H9 (cell line): Measurements from ENCODE around the gene GPR160. TPM values are rescaled to one million over a fixed set of nuclear protein-coding genes. Genes with fewer than 3 reads are reported as not detected.

ENCODE experiments used
- DNase-seq: peaks from one replicate; pipeline ENCODE4 v3.0.0-alpha.2; 2017
- H2AFZ ChIP-seq: one replicate; pipeline ENCODE4 v1.6.1; 2013; ENCODE audit warnings: mild to moderate bottlenecking, low read length, control low read depth, moderate library complexity
- H2AK5ac ChIP-seq: 2 replicates; pipeline ENCODE4 v1.6.1; 2013; ENCODE audit warnings: low read length, control low read depth, mixed read lengths; ENCODE audit not compliant: insufficient read length
- H2BK120ac ChIP-seq: one replicate; pipeline ENCODE4 v1.6.1; 2013; ENCODE audit warnings: low read depth, mild to moderate bottlenecking, low read length, control low read depth, inconsistent platforms; ENCODE audit not compliant: poor library complexity, severe bottlenecking
- H2BK12ac ChIP-seq: 2 replicates; pipeline ENCODE4 v1.6.1; 2013; ENCODE audit warnings: low read length, control low read depth, mixed read lengths, low read depth; ENCODE audit not compliant: insufficient read length
- H2BK15ac ChIP-seq: 2 replicates; pipeline ENCODE4 v1.6.1; 2013; ENCODE audit warnings: low read depth, low read length, control low read depth
- H2BK20ac ChIP-seq: one replicate; pipeline ENCODE4 v1.6.1; 2013; ENCODE audit warnings: low read depth, mild to moderate bottlenecking, low read length, control low read depth, inconsistent platforms; ENCODE audit not compliant: poor library complexity, severe bottlenecking
- H2BK5ac ChIP-seq: 2 replicates; pipeline ENCODE4 v1.6.1; 2013; ENCODE audit warnings: low read length, control low read depth, mixed read lengths; ENCODE audit not compliant: insufficient read length
- H3K14ac ChIP-seq: 2 replicates; pipeline ENCODE4 v1.6.1; 2013; ENCODE audit warnings: low read length, control low read depth; ENCODE audit not compliant: insufficient read depth
- H3K18ac ChIP-seq: 2 replicates; pipeline ENCODE4 v1.6.1; 2013; ENCODE audit warnings: low read depth, mild to moderate bottlenecking, mixed read lengths, low read length, control low read depth; ENCODE audit not compliant: insufficient read length
- H3K23ac ChIP-seq: 2 replicates; pipeline ENCODE4 v1.6.1; 2013; ENCODE audit warnings: low read length, control low read depth, mixed read lengths, low read depth; ENCODE audit not compliant: insufficient read length
- H3K23me2 ChIP-seq: 2 replicates; pipeline ENCODE4 v1.6.1; 2013; ENCODE audit warnings: low read depth, mild to moderate bottlenecking, mixed read lengths, low read length, control low read depth; ENCODE audit not compliant: insufficient read length, poor library complexity, severe bottlenecking
- H3K27ac ChIP-seq: 2 replicates; pipeline ENCODE4 v1.5.1; 2013; ENCODE audit warnings: low read length, control low read depth, mixed read lengths, low read depth; ENCODE audit not compliant: insufficient read length
- H3K27me3 ChIP-seq: 2 replicates; pipeline ENCODE4 v1.6.1; 2013; ENCODE audit warnings: low read length, control low read depth, inconsistent platforms; ENCODE audit not compliant: insufficient read depth
- H3K4ac ChIP-seq: 2 replicates; pipeline ENCODE4 v1.6.1; 2013; ENCODE audit warnings: low read depth, mild to moderate bottlenecking, control low read depth, inconsistent platforms, low read length, moderate library complexity
- H3K4me1 ChIP-seq: 2 replicates; pipeline ENCODE4 v1.6.1; 2013; ENCODE audit warnings: low read length, control low read depth, inconsistent platforms; ENCODE audit not compliant: insufficient read depth
- H3K4me2 ChIP-seq: 2 replicates; pipeline ENCODE4 v1.6.1; 2013; ENCODE audit warnings: low read length, control low read depth, mixed read lengths; ENCODE audit not compliant: insufficient read length, insufficient read depth
- H3K56ac ChIP-seq: 2 replicates; pipeline ENCODE4 v1.6.1; 2013; ENCODE audit warnings: low read depth, mild to moderate bottlenecking, mixed read lengths, low read length, control low read depth; ENCODE audit not compliant: insufficient read length
- H3K79me1 ChIP-seq: 2 replicates; pipeline ENCODE4 v1.6.1; 2013; ENCODE audit warnings: low read depth, mild to moderate bottlenecking, moderate library complexity, low read length, control low read depth, inconsistent platforms; ENCODE audit not compliant: insufficient read depth, poor library complexity, severe bottlenecking
- H3K79me2 ChIP-seq: 2 replicates; pipeline ENCODE4 v1.6.1; 2013; ENCODE audit warnings: low read length, control low read depth, inconsistent platforms; ENCODE audit not compliant: insufficient read depth
- H3K9ac ChIP-seq: 2 replicates; pipeline ENCODE4 v1.6.1; 2013; ENCODE audit warnings: low read length, control low read depth, mixed read lengths; ENCODE audit not compliant: insufficient read length; ENCODE audit errors: extremely low read depth
- H3K9me3 ChIP-seq: one replicate; pipeline ENCODE4 v1.6.1; 2013; ENCODE audit warnings: low read depth, low read length, inconsistent platforms; ENCODE audit not compliant: control insufficient read depth
- H3T11ph ChIP-seq: one replicate; pipeline ENCODE4 v1.6.1; 2013; ENCODE audit warnings: mild to moderate bottlenecking, low read length, control low read depth, inconsistent platforms
- H4K20me1 ChIP-seq: one replicate; pipeline ENCODE4 v1.6.1; 2013; ENCODE audit not compliant: control insufficient read depth, insufficient read length, insufficient read depth
- H4K5ac ChIP-seq: 2 replicates; pipeline ENCODE4 v1.6.1; 2013; ENCODE audit warnings: low read depth, mild to moderate bottlenecking, mixed read lengths, low read length, control low read depth; ENCODE audit not compliant: insufficient read length
- H4K8ac ChIP-seq: replicated peaks from 2 replicates; pipeline ENCODE4 v1.6.1; 2013; ENCODE audit warnings: low read length, control low read depth, mixed read lengths, low read depth; ENCODE audit not compliant: insufficient read length
- H4K91ac ChIP-seq: 2 replicates; pipeline ENCODE4 v1.6.1; 2013; ENCODE audit warnings: low read depth, mild to moderate bottlenecking, moderate library complexity, mixed read lengths, low read length, control low read depth; ENCODE audit not compliant: insufficient read length
- H3K27ac Mint-ChIP-seq, 3 experiments: 2 replicates in 2 of 3; 3 replicates in 1 of 3; pipeline ENCODE4 v1.8.0; 2020 to 2021; ENCODE audit warnings: mixed read lengths in 3 of 3, mild to moderate bottlenecking in 1 of 3, moderate library complexity in 1 of 3
- H3K27me3 Mint-ChIP-seq: 2 replicates; pipeline ENCODE4 v1.8.0; 2021; ENCODE audit warnings: low read depth, mild to moderate bottlenecking, moderate library complexity, mixed read lengths
- H3K36me3 Mint-ChIP-seq, 3 experiments: 2 replicates in 2 of 3; 3 replicates in 1 of 3; pipeline ENCODE4 v1.8.0; 2020 to 2021; ENCODE audit warnings: low read depth in 3 of 3, mixed read lengths in 3 of 3; ENCODE audit not compliant: insufficient read depth in 1 of 3
- H3K4me1 Mint-ChIP-seq, 2 experiments: 2 replicates each; pipeline ENCODE4 v1.8.0; 2020; ENCODE audit warnings: mixed read lengths in 2 of 2
- H3K4me3 Mint-ChIP-seq, 2 experiments: 2 replicates in 1 of 2; 3 replicates in 1 of 2; pipeline ENCODE4 v1.8.0; 2020 to 2021; ENCODE audit warnings: mild to moderate bottlenecking in 2 of 2, mixed read lengths in 2 of 2, moderate library complexity in 1 of 2
- H3K9me3 Mint-ChIP-seq, 2 experiments: 2 replicates in 1 of 2; 3 replicates in 1 of 2; pipeline ENCODE4 v1.8.0; 2020; ENCODE audit warnings: mild to moderate bottlenecking in 2 of 2, mixed read lengths in 2 of 2, moderate library complexity in 1 of 2
- CTCF ChIP-seq: fragments of 200-600 bp; sonication (generic); conservative IDR thresholded peaks from 3 replicates; pipeline ENCODE4 v1.8.0; 2021; ENCODE audit warnings: antibody characterized with exemption, mild to moderate bottlenecking
- WGBS: extraction: QIAGEN DNeasy Blood & Tissue Kit; methylation state at CpG from one replicate; pipeline ENCODE4 v1.1.7; 2013; ENCODE audit warnings: missing lambda C conversion rate, low lambda C conversion rate, mixed read lengths; ENCODE audit not compliant: insufficient read length; ENCODE audit errors: extremely low coverage; 5-methylcytosine and 5-hydroxymethylcytosine counted together
- total RNA-seq: library from RNA; stranded (reverse); gene quantifications from 2 replicates; pipeline ENCODE4 v1.2.1, GENCODE V29; 2021

Gene GPR160
- total RNA-seq, 1 experiment from 2014 or later: 14.1 TPM

GRCh38 chr3:170003881-170004356, 33.9 kb upstream of the GPR160 start:
- Histone ChIP-seq H3T11ph (no peak overlapping the region), H4K91ac (no peak overlapping the region), H3K9ac (no peak overlapping the region), H3K23ac (no peak overlapping the region), H2AFZ (no peak overlapping the region), H3K4ac (no peak overlapping the region), H2AK5ac (no peak overlapping the region), H2BK120ac (no peak overlapping the region), H3K27ac (no peak overlapping the region), H3K14ac (no peak overlapping the region), H4K5ac (no peak overlapping the region), H3K18ac (no peak overlapping the region), H3K79me1 (no peaks in the 10 kb centered on the region), H4K20me1 (no peaks in the 10 kb centered on the region), H4K8ac (no peak overlapping the region), H3K4me1 (no peaks in the 10 kb centered on the region), H3K9me3 (no peaks in the 10 kb centered on the region), H2BK20ac (no peak overlapping the region), H3K4me2 (no peak overlapping the region), H2BK12ac (no peak overlapping the region), H2BK5ac (no peak overlapping the region), H3K23me2 (no peaks in the 10 kb centered on the region), H3K56ac (no peak overlapping the region), H3K79me2 (no peaks in the 10 kb centered on the region), H3K27me3 (no peaks in the 10 kb centered on the region), H2BK15ac (no peak overlapping the region)
- no peaks in the 10 kb centered on the region for H3K9me3 Mint-ChIP-seq
- H3K27ac Mint-ChIP-seq: no peak overlapping the region
- H3K36me3 Mint-ChIP-seq: peaks cover 0 to 5% (median 4%) of the 10 kb centered on the region in 3 experiments; a peak in 2 of 7 replicates
- no CpG with 5 or more reads among the region's 2 CpGs for WGBS
- H3K4me3 Mint-ChIP-seq: no peak overlapping the region
- no peaks in the 10 kb centered on the region; a peak in 1 of 4 replicates for H3K4me1 Mint-ChIP-seq
- TF ChIP-seq CTCF: no peak
- no peaks in the 10 kb centered on the region for H3K27me3 Mint-ChIP-seq
- no peak for DNase-seq
